GM12891 (cell line): Measurements from ENCODE around the gene NABP1.

Experiments used
- POLR2A ChIP-seq: IDR thresholded peaks from 2 replicates; pipeline ENCODE4 v1.6.1; 2011; ENCODE audit warnings: low read depth, low read length, control low read depth
- POLR2AphosphoS5 ChIP-seq: IDR thresholded peaks from 2 replicates; pipeline ENCODE4 v1.6.1; 2011; ENCODE audit warnings: low read depth, low read length, control low read depth
- TAF1 ChIP-seq: IDR thresholded peaks from 2 replicates; pipeline ENCODE4 v1.6.1; 2011; ENCODE audit warnings: low read depth, low read length, control low read depth

DNA sequence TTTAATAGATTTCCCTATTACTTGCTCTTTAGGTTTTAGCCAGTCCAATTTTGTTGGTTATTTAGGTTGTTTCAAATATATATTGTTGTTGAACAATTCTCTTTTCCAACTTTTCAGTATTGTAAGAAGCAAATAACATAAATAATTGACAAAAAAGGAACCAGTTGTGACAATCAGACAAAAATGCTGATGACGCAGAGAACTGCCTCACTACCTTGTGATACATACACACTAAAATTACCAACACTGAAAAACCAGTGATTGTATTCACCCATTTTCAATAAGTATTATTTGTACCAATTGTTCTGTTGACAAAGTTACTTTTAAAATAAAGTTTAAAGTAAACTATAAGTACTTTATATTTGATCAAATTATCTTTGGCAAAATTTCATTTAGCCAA, 43.1 kb upstream of the NABP1 start:
- TF ChIP-seq POLR2A (no peak), POLR2AphosphoS5 (no peak), TAF1 (no peak)
